Measurements from ENCODE around the gene BTBD9. TPM values are rescaled to one million over a fixed set of nuclear protein-coding genes. Genes with fewer than 3 reads are reported as not detected.

BTBD9 gene
- total RNA-seq, 4 donors from 2014 or later = 10.6 to 16.6 (median 15.1) TPM

DNA sequence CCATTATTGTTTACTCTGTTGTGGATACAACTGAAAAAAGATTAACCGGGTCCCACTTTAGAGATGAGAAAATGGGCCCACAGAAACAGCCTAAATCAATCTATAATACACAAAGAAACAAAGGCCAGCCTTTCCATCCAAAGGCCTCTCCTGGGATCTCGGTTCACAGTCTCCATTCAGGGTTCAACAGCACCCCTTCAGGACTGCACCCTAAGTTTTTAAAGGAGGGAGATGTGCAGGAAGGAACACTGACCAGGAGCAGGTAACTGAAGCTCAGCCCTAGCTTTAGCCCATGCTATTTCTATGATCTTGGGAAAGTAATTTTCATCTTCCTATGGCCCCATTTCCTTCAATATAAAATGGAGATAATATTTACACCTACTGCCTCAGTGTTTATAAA, 147.7 kb downstream of the BTBD9 start:
- intact Hi-C loops (cut with DNase I; ENCODE audit: low total_unique reads) = loop anchor here (10.0 kb wide), 2 partner anchors 707 to 797 kb away; partner anchors contain the start of gene MDGA1
- DNase-seq (ENCODE audit: low spot score in 2 of 2) = no peak

DNA sequence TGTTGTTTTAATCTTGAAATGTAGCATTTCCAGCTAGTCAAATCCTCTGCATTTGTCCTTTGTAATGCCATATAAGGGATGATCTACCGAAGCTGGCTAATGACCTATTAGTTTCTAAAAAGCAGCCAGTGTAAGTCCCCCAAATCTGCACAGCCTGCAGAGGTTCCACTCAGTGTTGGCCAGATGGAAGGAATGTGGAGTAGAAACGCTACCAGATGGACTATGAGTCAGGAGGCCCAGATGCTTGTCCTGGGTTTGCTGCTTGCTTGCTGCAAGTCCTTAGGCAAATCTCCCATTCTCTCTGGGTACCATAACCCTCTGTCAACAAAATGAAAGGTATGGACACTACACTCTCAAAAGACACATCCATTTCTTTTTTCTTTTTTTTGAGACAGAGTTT, 149.8 kb downstream of the BTBD9 start:
- H3K4me3 ChIP-seq (ENCODE audit: low read depth, poor library complexity, severe bottlenecking) = no peak overlapping the region
- intact Hi-C loops (cut with DNase I; ENCODE audit: low total_unique reads) = loop anchor here (10.0 kb wide), 2 partner anchors 705 to 795 kb away; partner anchors contain the start of gene MDGA1
- TF ChIP-seq POLR2A (IDR thresholded peaks at IDR 0.05) = no peak
- DNase-seq (ENCODE audit: low spot score in 2 of 2) = no peak
- 61 to 74% methylated on average over 2 of the region's 2 CpGs for WGBS, 2 donors

More for the DNA sequence above, 147.7 kb downstream of the BTBD9 start:
- no peak overlapping the region for H3K4me3 ChIP-seq (ENCODE audit: low read depth, poor library complexity, severe bottlenecking)
- WGBS, 2 donors = 77 to 87% methylated on average over 2 of the region's 2 CpGs
- TF ChIP-seq, protein P1, sequence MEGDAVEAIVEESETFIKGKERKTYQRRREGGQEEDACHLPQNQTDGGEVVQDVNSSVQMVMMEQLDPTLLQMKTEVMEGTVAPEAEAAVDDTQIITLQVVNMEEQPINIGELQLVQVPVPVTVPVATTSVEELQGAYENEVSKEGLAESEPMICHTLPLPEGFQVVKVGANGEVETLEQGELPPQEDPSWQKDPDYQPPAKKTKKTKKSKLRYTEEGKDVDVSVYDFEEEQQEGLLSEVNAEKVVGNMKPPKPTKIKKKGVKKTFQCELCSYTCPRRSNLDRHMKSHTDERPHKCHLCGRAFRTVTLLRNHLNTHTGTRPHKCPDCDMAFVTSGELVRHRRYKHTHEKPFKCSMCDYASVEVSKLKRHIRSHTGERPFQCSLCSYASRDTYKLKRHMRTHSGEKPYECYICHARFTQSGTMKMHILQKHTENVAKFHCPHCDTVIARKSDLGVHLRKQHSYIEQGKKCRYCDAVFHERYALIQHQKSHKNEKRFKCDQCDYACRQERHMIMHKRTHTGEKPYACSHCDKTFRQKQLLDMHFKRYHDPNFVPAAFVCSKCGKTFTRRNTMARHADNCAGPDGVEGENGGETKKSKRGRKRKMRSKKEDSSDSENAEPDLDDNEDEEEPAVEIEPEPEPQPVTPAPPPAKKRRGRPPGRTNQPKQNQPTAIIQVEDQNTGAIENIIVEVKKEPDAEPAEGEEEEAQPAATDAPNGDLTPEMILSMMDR (IDR thresholded peaks at IDR 0.05) = no peak
- no peak for TF ChIP-seq POLR2A (IDR thresholded peaks at IDR 0.05)

DNA sequence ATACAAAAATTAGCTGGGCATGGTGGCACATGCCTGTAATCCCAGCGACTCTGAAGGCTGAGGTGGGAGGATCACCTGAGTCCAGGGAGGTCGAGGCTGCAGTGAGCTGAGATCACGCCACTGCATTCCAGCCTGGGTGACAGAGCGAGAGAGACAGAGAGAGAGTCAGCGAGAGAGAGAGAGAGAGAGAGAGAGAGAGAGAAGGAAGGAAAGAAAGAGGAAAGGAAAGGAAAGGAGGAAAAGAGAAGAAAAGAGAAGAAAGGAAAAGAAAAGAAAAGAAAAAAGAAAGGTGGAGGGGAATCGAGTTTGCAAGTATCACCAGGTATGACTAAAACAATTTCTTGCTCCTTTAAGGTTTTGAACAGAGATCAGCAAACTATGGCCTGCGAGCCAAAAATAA, 152.3 kb downstream of the BTBD9 start:
- DNase-seq (ENCODE audit: low spot score in 2 of 2) = no peak
- intact Hi-C loops (cut with DNase I; ENCODE audit: low total_unique reads) = no loop called here
- WGBS, 2 donors = 80 to 89% methylated on average over 7 of the region's 7 CpGs
- H3K4me3 ChIP-seq (ENCODE audit: low read depth, poor library complexity, severe bottlenecking) = no peak overlapping the region
- TF ChIP-seq POLR2A (IDR thresholded peaks at IDR 0.05) = no peak
- TF ChIP-seq, protein P1 (IDR thresholded peaks at IDR 0.05) = no peak

DNA sequence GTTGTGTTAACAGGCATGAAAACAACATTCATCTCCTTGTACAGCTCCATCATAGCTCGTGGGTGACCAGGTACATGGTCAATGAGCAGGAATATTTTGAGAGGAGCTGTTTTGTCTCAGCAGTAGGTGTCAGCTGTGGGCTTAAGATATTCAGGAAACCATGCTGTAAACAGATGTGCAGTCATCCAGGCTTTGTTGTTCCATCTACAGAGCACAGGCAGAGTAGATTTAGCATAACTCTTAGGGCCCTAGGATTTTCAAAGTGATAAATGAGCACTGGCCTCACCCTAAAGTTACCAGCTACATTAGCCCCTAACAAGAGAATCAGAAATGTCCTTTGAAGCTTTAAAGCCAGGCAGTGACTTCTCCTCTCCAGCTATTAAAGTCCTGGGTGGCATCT, 154.2 kb downstream of the BTBD9 start:
- intact Hi-C loops (cut with DNase I; ENCODE audit: low total_unique reads) = no loop called here
- DNase-seq (ENCODE audit: low spot score in 2 of 2) = no peak
- 93 to 94% methylated on average over 1 of the region's 1 CpG for WGBS, 2 donors
- H3K4me3 ChIP-seq (ENCODE audit: low read depth, poor library complexity, severe bottlenecking) = no peak overlapping the region
- TF ChIP-seq POLR2A (IDR thresholded peaks at IDR 0.05) = no peak
- TF ChIP-seq, protein P1 (IDR thresholded peaks at IDR 0.05) = no peak

DNA sequence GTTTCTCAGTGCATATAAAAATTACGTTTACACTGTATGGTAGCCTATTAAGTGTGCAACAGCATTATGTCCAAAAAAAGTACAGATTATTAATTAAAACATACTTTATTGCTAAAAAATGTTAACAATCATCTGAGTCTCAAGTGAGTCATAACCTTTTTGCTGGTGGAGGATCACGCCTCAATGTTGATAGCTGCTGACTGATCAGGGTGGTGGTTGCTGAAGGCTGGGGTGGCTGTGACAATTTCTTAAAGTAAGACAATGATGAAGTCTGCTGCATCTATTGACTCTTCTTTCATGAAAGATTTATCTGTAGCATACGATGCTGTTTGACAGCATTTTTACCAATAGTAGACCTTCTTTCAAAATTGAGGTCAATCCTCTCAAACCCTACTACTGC, 155.1 kb downstream of the BTBD9 start:
- no peak for DNase-seq (ENCODE audit: low spot score in 2 of 2)
- WGBS, 2 donors = 93% methylated on average over 3 of the region's 3 CpGs
- intact Hi-C loops (cut with DNase I; ENCODE audit: low total_unique reads) = no loop called here
- no peak overlapping the region for H3K4me3 ChIP-seq (ENCODE audit: low read depth, poor library complexity, severe bottlenecking)
- TF ChIP-seq, protein P1 (IDR thresholded peaks at IDR 0.05) = no peak
- TF ChIP-seq POLR2A (IDR thresholded peaks at IDR 0.05) = no peak

DNA sequence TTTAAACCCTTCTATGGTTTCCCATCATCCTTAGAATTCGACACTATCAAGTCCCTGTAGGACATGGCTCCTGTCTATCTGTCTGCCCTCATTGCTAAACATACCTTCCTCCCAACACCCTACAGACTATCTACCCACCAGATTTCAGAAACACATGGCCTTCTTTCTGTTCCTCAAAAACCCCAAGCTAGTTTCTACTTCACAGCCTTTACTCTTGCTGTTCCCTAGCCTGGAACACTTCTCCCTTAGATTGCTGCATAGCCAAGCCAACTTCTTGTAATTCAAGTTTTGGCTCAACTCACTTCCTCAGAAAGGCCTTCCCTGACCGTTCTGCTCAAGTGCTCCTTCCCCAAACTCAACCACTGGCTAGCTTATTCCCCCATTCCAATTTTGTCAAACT, 156.2 kb downstream of the BTBD9 start:
- H3K4me3 ChIP-seq (ENCODE audit: low read depth, poor library complexity, severe bottlenecking) = no peak overlapping the region
- DNase-seq (ENCODE audit: low spot score in 2 of 2) = no peak
- no peak for TF ChIP-seq POLR2A (IDR thresholded peaks at IDR 0.05)
- TF ChIP-seq, protein P1 (IDR thresholded peaks at IDR 0.05) = no peak
- 85 to 89% methylated on average over 2 of the region's 2 CpGs for WGBS, 2 donors
- intact Hi-C loops (cut with DNase I; ENCODE audit: low total_unique reads) = no loop called here

Data from lower leg skin (tissue), 4 donors.